SK-N-MC (cell line): Measurements from ENCODE around the gene ABO.
"Not testable (repeated sequence)": the region's sequence is repeated elsewhere in the genome, so short reads cannot be mapped to it uniquely, and the experiment has no call there.

ENCODE experiments used
- DNase-seq: peaks from one replicate; pipeline ENCODE4 v3.0.0-alpha.2; 2011; ENCODE audit warnings: low read depth, low spot score
- H3K27ac ChIP-seq: fragments of 200-600 bp; sonication (generic); 2 replicates; pipeline ENCODE4 v1.5.1; 2016; ENCODE audit warnings: mixed run types
- H3K36me3 ChIP-seq: fragments of 200-600 bp; sonication (generic); 2 replicates; pipeline ENCODE4 v1.6.1; 2017; ENCODE audit warnings: antibody characterized with exemption, low read length, mixed read lengths; ENCODE audit not compliant: insufficient read depth
- H3K4me3 ChIP-seq: fragments of 200-600 bp; sonication (generic); 2 replicates; pipeline ENCODE4 v1.5.1; 2016
- H3K9ac ChIP-seq: fragments of 200-600 bp; sonication (generic); 2 replicates; pipeline ENCODE4 v1.8.0; 2017; ENCODE audit warnings: mixed run types, mixed read lengths; ENCODE audit not compliant: insufficient read length
- H3K9me3 ChIP-seq: fragments of 200-600 bp; sonication (generic); 2 replicates; pipeline ENCODE4 v1.6.1; 2017; ENCODE audit warnings: low read depth, mild to moderate bottlenecking, antibody characterized with exemption, low read length, moderate library complexity, mixed read lengths
- EZH2 ChIP-seq: fragments of 200-600 bp; sonication (generic); IDR thresholded peaks from one replicate; pipeline ENCODE4 v1.6.1; 2017; ENCODE audit warnings: antibody characterized with exemption
- FOXP2 ChIP-seq: optimal IDR thresholded peaks from 2 replicates; pipeline ENCODE3; 2011; ENCODE audit warnings: mild to moderate bottlenecking, moderate library complexity; ENCODE audit not compliant: insufficient read depth; ENCODE audit errors: extremely low read length, control extremely low read depth
- POLR2AphosphoS5 ChIP-seq: IDR thresholded peaks from 2 replicates; pipeline ENCODE4 v1.6.1; 2012; ENCODE audit warnings: mild to moderate bottlenecking, low read depth, low read length, borderline replicate concordance

The ABO gene

DNA sequence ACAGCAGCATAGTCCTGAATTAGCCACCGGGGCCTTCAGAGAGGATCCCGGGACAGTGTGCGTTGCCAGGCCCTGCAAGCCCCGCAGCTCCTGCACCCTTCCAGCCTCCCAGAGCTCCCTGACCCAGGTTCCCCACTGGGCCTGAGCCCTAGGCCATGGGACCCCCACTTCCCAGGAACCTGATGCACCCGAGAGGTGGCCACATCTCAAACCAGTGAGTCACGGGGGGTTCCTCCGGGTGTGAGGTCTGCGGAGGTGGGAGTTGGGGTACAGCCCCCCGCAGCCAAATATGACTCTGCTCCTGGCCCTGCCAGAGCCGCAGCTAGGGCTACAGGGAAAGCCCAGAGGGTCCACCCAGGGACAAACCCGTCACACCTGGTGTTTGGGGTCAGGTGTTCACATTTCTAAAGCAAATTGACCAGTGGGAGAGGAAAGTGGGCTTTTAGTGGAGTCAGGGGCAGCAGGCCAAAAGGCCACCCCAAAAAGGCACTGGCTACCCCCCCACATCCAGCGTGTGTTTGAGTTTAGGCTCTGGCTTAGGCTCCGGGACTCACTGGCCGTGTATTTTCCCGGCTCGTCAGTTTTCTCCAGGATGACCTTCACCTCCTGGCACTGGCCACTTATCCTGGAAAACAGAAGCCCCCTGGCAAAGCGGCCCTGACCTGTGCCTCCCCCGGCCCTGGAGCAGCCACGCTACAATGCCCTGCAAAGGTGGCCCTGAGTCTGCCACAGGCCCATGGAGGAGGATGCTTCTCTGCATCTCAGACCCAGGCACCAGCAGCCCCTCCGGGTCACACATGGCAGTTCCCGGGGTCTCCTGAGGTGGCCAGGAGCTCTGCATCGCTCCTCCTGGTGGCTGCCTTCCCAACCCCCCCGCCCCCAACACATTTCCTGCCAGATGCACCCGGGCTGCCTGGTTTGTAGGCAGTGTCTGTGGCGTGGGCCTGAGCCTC is 48.5 kb downstream of the ABO start:
- Histone ChIP-seq H3K9me3 (no peaks in the 10 kb centered on the region), H3K9ac (no peak overlapping the region), H3K27ac (no peak overlapping the region), H3K4me3 (no peak overlapping the region), H3K36me3 (no peaks in the 10 kb centered on the region)
- TF ChIP-seq FOXP2 (no peak), POLR2AphosphoS5 (no peak), EZH2 (no peak)
- no peak for DNase-seq

DNA sequence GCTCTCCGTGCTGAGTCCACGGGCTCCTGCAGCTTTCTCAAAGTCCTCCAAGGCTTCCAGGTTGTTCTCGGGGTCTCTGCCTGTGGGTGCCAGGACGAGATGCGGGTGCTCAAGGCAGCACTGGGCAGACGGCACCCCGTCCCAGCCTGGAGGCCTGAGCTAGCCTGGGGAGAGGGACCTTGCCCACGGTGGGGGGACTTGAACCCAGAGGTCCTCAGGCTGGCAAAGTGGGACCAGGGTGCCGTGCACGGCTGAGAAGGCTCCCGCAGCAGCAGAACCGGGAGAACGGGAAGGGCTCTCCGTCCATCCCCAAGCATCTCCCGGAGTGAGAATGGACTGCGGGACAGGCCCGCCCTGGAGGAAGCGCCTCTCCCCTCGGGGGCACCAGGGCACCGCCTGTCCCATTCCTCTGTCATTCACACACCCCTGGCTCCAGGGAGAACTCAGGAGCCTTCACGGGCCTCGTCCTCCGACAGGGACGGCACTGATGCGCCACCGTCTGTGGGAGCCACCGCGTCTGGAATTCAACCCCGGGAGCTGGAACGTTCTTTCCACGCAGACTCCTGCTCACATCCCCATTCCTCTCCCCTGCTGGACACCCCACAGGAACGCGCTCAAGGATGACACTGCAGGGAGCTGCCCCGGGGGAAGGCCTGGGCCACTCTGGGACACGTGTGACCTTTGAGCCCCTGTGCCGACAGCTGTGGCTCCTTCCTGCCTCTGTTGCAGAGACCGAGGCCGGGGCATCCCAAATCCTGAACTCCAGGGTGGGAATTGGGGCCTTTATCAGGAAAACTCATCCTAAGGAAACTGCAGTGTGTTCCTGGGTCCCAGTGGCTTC is 49.6 kb downstream of the ABO start:
- Histone ChIP-seq H3K4me3 (no peak overlapping the region), H3K27ac (no peak overlapping the region), H3K36me3 (no peaks in the 10 kb centered on the region), H3K9ac (no peak overlapping the region), H3K9me3 (no peaks in the 10 kb centered on the region)
- DNase-seq: no peak
- TF ChIP-seq FOXP2 (no peak), POLR2AphosphoS5 (no peak), EZH2 (no peak)

DNA sequence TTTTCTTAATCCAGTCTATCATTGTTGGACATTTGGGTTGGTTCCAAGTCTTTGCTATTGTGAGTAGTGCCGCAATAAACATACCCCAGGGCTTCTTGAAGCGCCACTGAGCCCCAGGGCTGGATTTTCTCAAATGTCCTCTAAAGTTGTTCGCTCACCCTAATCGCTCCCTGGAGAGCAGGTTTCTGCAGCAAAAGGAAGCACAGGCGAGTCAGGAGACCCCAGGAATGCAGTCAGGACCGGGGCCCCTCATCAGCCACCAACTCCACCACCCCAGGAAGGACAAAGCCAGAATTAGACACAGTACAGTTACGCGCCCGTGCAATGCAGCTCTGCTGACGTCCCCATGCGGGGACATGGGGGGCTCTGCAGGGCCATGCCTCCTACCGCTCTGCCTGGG is 50.2 kb downstream of the ABO start:
- no peak for TF ChIP-seq EZH2
- TF ChIP-seq FOXP2: no peak
- TF ChIP-seq POLR2AphosphoS5: no peak
- H3K27ac ChIP-seq: no peak overlapping the region
- H3K9me3 ChIP-seq: no peaks in the 10 kb centered on the region
- no peak overlapping the region for H3K9ac ChIP-seq
- H3K4me3 ChIP-seq: no peak overlapping the region
- H3K36me3 ChIP-seq: no peaks in the 10 kb centered on the region
- DNase-seq: no peak

DNA sequence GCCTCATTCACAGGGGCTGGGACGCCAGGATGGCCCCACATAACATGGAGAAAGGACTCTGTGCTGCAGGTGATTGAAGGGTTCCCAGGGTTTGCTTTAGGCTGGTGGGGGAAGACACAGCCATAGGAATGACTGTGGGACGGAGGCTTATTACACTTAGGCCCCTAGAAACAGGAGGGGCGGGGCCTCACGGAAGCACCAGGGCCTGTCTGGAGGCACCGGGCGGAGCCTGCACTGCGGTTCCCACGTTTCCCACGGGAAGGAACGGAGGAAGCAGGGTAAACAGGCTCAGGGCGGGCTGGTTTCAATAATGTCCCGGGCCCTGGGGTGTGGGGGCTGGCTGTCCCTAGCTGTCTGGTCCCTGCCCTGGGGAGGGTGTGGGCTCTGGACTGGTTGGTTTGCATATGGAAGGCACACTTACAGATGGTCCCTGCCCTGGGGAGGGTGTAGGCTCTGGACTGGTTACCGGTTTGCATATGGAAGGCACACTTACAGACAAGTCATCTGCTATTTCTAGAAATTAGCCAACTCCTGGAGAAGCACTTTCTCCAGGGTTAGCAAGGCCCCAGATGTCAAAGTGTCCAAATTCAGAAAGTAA is 51.7 kb downstream of the ABO start:
- not testable (repeated sequence) for DNase-seq, H3K36me3 ChIP-seq, H3K9ac ChIP-seq, H3K4me3 ChIP-seq, H3K9me3 ChIP-seq, H3K27ac ChIP-seq

DNA sequence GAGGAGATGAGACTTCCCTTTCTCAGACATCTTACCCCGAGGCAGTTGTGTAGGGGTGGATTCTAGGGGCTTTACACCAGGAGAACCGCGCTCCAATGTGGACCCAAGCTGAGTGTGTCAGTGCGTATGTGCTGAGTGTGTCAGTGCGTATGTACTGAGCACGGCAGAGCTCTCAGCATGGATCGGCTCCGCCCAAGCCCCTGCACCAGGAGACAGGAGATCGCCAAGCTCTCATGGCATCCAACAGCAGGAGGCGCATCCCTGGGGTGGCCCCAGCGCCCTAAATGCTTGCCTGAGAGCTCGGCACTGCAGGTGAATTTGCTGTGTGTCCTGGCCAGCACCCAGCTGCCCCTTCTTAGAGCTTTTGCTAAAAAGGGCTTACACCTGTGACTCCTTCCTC is 53.0 kb downstream of the ABO start:
- H3K4me3 ChIP-seq, H3K9me3 ChIP-seq, H3K36me3 ChIP-seq, DNase-seq, H3K27ac ChIP-seq, H3K9ac ChIP-seq: not testable (repeated sequence)

DNA sequence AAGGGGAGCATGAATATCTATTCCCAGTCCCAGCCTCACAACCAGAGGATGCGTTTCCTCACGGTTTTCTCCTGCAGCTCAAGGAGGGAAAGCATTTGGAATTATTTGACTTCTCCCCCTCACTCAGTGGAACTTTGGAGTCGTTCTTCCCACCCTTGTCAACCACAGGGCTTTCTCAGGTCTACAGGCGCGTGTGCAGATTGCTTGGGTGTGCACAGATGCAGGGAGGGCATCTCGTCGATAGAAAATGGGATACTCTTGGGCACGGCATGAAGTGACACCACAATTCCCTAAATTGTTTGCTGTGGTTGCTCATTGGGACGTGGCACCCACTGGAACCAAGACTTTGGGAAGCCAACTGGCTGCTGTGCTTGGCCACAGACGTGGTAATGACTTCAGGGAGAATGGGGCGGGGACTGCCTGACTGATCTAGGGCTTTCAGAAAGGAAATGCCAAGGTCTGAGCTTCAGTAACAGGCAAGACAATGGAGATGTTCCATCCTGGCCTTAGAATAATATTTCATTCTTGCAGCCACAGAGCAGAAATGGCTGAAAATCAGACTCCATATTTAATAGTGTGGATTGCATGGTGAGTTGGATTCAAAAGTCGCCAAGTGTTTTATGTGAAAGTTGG is 53.7 kb downstream of the ABO start:
- H3K9me3 ChIP-seq: no peaks in the 10 kb centered on the region
- H3K4me3 ChIP-seq: no peak overlapping the region
- H3K36me3 ChIP-seq: no peaks in the 10 kb centered on the region
- no peak overlapping the region for H3K9ac ChIP-seq
- no peak for DNase-seq
- TF ChIP-seq POLR2AphosphoS5: no peak
- TF ChIP-seq EZH2: no peak
- TF ChIP-seq FOXP2: no peak
- no peak overlapping the region for H3K27ac ChIP-seq

DNA sequence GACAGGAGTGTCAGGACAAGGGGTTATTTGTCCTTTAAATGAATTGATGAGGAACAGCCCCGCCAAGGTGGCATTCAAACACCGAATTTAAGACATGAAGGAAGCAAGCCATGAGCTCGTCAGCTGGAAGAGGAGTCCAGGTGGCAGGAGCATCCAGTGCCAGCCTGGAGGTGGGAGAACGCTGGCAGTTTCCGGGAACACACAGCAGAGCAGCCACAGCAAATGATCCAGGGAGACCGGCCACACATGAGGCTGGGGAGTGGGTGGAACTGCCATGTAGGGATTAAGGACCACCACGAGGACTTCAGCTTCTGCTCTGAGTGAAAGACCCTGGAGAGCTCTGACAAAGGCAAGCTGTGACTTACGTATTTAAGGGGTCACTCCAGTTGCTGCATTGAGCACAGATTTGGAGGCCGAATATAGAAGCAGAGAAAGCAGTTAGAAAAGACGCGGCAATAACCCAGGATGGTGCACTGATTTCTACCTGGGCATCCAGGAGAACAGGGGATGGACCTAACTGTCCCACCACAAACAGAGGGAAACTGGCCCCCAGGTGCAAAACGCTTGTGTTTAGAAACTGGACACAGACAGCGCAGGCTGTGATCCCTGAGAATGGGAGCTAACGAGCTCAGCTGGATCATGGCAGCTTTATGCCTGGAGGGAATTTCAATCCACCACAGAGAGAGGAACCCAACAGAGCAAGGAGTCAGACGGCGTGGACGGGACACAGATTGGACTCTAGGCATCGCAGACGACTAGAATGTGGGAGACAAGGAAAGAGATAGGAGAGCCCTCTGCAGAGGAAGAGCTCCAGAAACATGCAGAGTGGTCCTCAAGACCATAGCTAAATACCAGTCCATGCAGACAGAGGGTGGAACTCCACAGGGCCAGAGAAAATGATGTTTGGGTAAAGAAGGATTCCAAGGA is 56.7 kb downstream of the ABO start:
- H3K9me3 ChIP-seq, H3K36me3 ChIP-seq, H3K27ac ChIP-seq, H3K9ac ChIP-seq, DNase-seq, H3K4me3 ChIP-seq: not testable (repeated sequence)

DNA sequence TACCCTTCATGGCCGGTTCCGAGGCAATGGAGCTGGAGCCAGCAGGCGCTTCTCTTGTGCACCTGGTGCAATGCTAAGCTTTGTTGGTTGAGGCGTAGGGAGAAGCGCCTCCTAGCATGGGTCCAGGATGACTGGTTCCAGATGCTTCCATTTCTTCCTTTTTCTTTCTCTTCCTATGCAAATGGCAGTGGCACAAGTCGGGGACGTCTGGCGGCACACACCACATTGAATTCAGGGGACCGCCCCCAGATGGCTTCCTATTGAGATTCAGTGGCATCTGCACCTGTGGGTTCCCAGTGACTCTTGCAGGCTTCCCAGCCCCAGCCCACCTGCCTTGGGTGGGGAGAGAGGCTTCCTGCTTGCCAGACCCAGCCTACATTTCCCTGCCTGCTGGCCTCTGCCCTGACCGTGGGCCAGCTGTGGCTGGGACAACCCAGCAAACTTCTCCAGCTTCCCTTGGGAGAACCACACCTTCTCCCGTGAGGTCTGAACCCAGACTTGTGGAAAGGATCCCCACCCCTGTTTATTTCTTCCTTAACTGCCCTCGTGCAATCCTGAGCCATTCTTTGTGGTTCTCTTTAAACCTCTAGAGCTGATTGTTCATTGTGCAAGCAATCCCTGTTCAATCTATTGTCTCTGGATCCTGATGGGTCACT is 57.5 kb downstream of the ABO start:
- not testable (repeated sequence) for H3K9me3 ChIP-seq, H3K27ac ChIP-seq, DNase-seq, H3K9ac ChIP-seq, H3K36me3 ChIP-seq, H3K4me3 ChIP-seq

DNA sequence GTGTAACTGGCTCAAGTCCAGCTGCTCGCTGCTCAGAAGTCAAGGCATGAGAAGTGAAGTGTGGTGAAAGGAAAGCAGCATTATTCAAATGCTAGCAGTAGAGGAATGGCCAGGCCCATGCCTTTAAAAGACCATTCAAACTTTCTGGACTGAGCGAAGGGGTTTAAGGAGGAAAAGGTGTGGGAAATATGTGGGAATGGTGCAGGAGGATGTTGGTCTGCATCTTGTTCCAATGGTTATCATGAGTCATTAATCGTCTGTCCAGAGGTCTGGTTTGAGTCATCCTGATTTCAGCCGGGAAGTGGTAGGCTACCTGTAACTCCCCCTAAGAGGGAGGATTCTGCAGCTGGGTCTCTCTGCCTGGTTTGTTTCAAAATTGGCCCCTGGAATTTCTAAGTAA is 60.7 kb downstream of the ABO start:
- not testable (repeated sequence) for H3K36me3 ChIP-seq, DNase-seq, H3K9me3 ChIP-seq, H3K9ac ChIP-seq, H3K27ac ChIP-seq, H3K4me3 ChIP-seq
